K562 (cell line): ENCODE measurements around the gene LTBP4. TPM values are rescaled to one million over a fixed set of nuclear protein-coding genes. Genes with fewer than 3 reads are reported as not detected.
A peak's percentile ranks its signal among the peaks of the same experiment; 100 is the strongest.

ENCODE experiments used
- ARID3B ChIP-seq: fragments of 250-450 bp; sonication (Bioruptor Pico); IDR thresholded peaks from 2 replicates; pipeline ENCODE4 v1.4.0; 2020; ENCODE audit warnings: borderline replicate concordance
- BRD4 ChIP-seq: fragments of 200-600 bp; sonication (generic); IDR thresholded peaks from 2 replicates; pipeline ENCODE4 v1.6.1; 2017; ENCODE audit warnings: inconsistent platforms
- CCAR2 ChIP-seq: fragments of 200-400 bp; formaldehyde crosslinking; IDR thresholded peaks from 2 replicates; pipeline ENCODE4 v1.6.1; 2017; ENCODE audit warnings: mild to moderate bottlenecking, low read depth, low read length
- E2F1 ChIP-seq: sonication (generic); formaldehyde crosslinking; IDR thresholded peaks from 2 replicates; pipeline ENCODE4 v1.8.1; 2023; ENCODE audit warnings: mild to moderate bottlenecking, missing genetic modification reagents, moderate library complexity
- E2F6 ChIP-seq, 2 experiments: IDR thresholded peaks; 2 replicates each; pipeline ENCODE4 v1.6.1; 2011; ENCODE audit warnings: borderline replicate concordance in 1 of 2, control low read depth in 1 of 2, low read depth in 1 of 2, low read length in 1 of 2, mild to moderate bottlenecking in 1 of 2, mixed read lengths in 1 of 2, moderate library complexity in 1 of 2; ENCODE audit not compliant: insufficient read depth in 1 of 2, insufficient read length in 1 of 2, poor library complexity in 1 of 2, severe bottlenecking in 1 of 2; ENCODE audit errors: extremely low read depth in 1 of 2
- EWSR1 ChIP-seq: fragments of 450-650 bp; IDR thresholded peaks from 2 replicates; pipeline ENCODE4 v1.6.1; 2018; ENCODE audit warnings: borderline replicate concordance, mild to moderate bottlenecking, low read depth, moderate library complexity; ENCODE audit not compliant: partially characterized antibody
- HLTF ChIP-seq: fragments of 450-650 bp; IDR thresholded peaks from 2 replicates; pipeline ENCODE4 v1.6.1; 2016
- HMG20A ChIP-seq: fragments of 450-650 bp; formaldehyde crosslinking; conservative IDR thresholded peaks from 2 replicates; pipeline ENCODE4 v1.4.0; 2020; ENCODE audit warnings: mild to moderate bottlenecking, mixed read lengths
- HNRNPK ChIP-seq: fragments of 200-400 bp; formaldehyde crosslinking; IDR thresholded peaks from one replicate; pipeline ENCODE4 v1.6.1; 2018; ENCODE audit warnings: mild to moderate bottlenecking, low read depth, low read length; ENCODE audit not compliant: poor library complexity, severe bottlenecking
- RERE ChIP-seq: sonication (generic); formaldehyde crosslinking; IDR thresholded peaks from 2 replicates; pipeline ENCODE4 v1.8.0; 2023; ENCODE audit warnings: missing genetic modification reagents, mild to moderate bottlenecking, borderline replicate concordance
- TAF7 ChIP-seq: fragments of 450-650 bp; IDR thresholded peaks from 2 replicates; pipeline ENCODE4 v1.6.1; 2016; ENCODE audit warnings: missing genetic modification characterization, missing compliant biosample characterization
- ZBTB26 ChIP-seq: fragments of 450-650 bp; formaldehyde crosslinking; IDR thresholded peaks from 2 replicates; pipeline ENCODE4 v1.4.0; 2022; ENCODE audit warnings: missing genetic modification characterization
- ZNF184 ChIP-seq: sonication (generic); formaldehyde crosslinking; IDR thresholded peaks from 2 replicates; pipeline ENCODE4 v1.5.0; 2020; ENCODE audit warnings: missing genetic modification reagents
- polyA plus RNA-seq, 8 experiments: library from polyadenylated mRNA; depleted of rRNA in 4 of 8; stranded (reverse) in 5 of 8; unstranded in 3 of 8; fragments of >200 nt; fragmentation: Nextera tagmentation in 2 of 8; fragmentation: Illumina TruSeq in 1 of 8; extraction: Ambion mirVana in 2 of 8; extraction: Trizol in 1 of 8; gene quantifications; 2 replicates each; pipeline versions ENCODE4 v1.2.1 to v1.2.3, GENCODE V29; 2011 to 2014; ENCODE audit warnings: inconsistent platforms in 1 of 8, missing spikeins in 1 of 8
- total RNA-seq, 7 experiments: library from RNA; depleted of rRNA in 6 of 7; stranded (reverse); fragments of >200 nt in 6 of 7; fragmentation: Illumina TruSeq in 2 of 7; extraction: Trizol in 2 of 7; gene quantifications; 2 replicates each; pipeline versions ENCODE4 v1.2.1 to v1.2.3, GENCODE V29; 2011 to 2021; ENCODE audit warnings: low replicate concordance in 1 of 7

Gene LTBP4
- total and polyA plus RNA-seq, 9 of the 15 experiments (the other 6 are each of a cell fraction or from before 2014, with no cell fraction given), result 0.35 to 160 (median 31.6) TPM

- TF ChIP-seq RERE (CRISPR knock-in tag) (no peak), HNRNPK (no peak), HMG20A (CRISPR knock-in tag) (no peak), E2F6 (IDR thresholded peaks at IDR 0.05; ENCODE audit: borderline replicate concordance in 1 of 2, extremely low read depth in 1 of 2, insufficient read depth in 1 of 2, insufficient read length in 1 of 2, low read depth in 1 of 2, low read length in 1 of 2, poor library complexity in 1 of 2, severe bottlenecking in 1 of 2) (peak in 1 of 2 experiments; percentile 52), ARID3B (CRISPR knock-in tag) (no peak), TAF7 (tag) (no peak), ZBTB26 (CRISPR knock-in tag) (no peak), ZNF184 (CRISPR knock-in tag) (no peak), CCAR2 (no peak), EWSR1 (no peak), HLTF (no peak), E2F1 (CRISPR knock-in tag) (0 out of 2 replicates have a peak, but pooled peaks have one; percentile 34), BRD4 (no peak)
These were observed at the start of gene LTBP4 (continued) for GRCh38 chr19:40601134-40601974.
